Choroid plexus epithelial cell (primary cell): ENCODE results near the gene FRMPD4.
A peak's percentile ranks its signal among the peaks of the same experiment; 100 is the strongest.

Experiments
- DNase-seq: peaks from one replicate; pipeline ENCODE4 v3.0.0-alpha.2; 2010; ENCODE audit warnings: low read depth
- H3K4me3 ChIP-seq: 2 replicates; pipeline ENCODE4 v1.5.1; 2011; ENCODE audit warnings: low read depth, mild to moderate bottlenecking, control low read depth, low read length, moderate library complexity
- CTCF ChIP-seq: conservative IDR thresholded peaks from 2 replicates; pipeline ENCODE4 v1.5.1; 2011; ENCODE audit warnings: low read depth, mild to moderate bottlenecking, control low read depth, inconsistent platforms, low read length, moderate library complexity

The FRMPD4 gene

GRCh38 chrX:12563121-12563520 is 424.8 kb downstream of the FRMPD4 start:
- DNase-seq, result no peak
- no peak for TF ChIP-seq CTCF
- no peak overlapping the region for H3K4me3 ChIP-seq

GRCh38 chrX:12564221-12564620 is 425.9 kb downstream of the FRMPD4 start:
- TF ChIP-seq CTCF, result no peak
- no peak for DNase-seq
- H3K4me3 ChIP-seq, result no peak overlapping the region

GRCh38 chrX:12567857-12568256 is 429.6 kb downstream of the FRMPD4 start:
- peak; percentile 65 for TF ChIP-seq CTCF
- peak; percentile 17 for DNase-seq
- H3K4me3 ChIP-seq, result no peak overlapping the region

GRCh38 chrX:12570859-12571501 is 432.7 kb downstream of the FRMPD4 start:
- no peak overlapping the region for H3K4me3 ChIP-seq
- DNase-seq, result no peak
- no peak for TF ChIP-seq CTCF

GRCh38 chrX:12579311-12579710 is 441.0 kb downstream of the FRMPD4 start:
- no peak for TF ChIP-seq CTCF
- no peak for DNase-seq
- no peak overlapping the region for H3K4me3 ChIP-seq

GRCh38 chrX:12580548-12580947 is 442.3 kb downstream of the FRMPD4 start:
- H3K4me3 ChIP-seq, result no peak overlapping the region
- no peak for TF ChIP-seq CTCF
- no peak for DNase-seq

GRCh38 chrX:12581546-12581945 is 443.3 kb downstream of the FRMPD4 start:
- H3K4me3 ChIP-seq, result no peak overlapping the region
- no peak for DNase-seq
- no peak for TF ChIP-seq CTCF
